Liver (tissue), 3 donors: ENCODE results near the gene NOS1AP.

ENCODE experiments used
- CTCF ChIP-seq: fragments of 150-350 bp; IDR thresholded peaks from 2 replicates; pipeline ENCODE4 v1.5.1; 2017; ENCODE audit warnings: improper control_type of control experiment, low read depth, low read length; ENCODE audit not compliant: missing input control
- GABPA ChIP-seq, 2 donors: IDR thresholded peaks in 1 of 2; conservative IDR thresholded peaks in 1 of 2; 2 replicates each; pipeline ENCODE4 v1.6.1; 2016; ENCODE audit warnings: antibody characterized with exemption in 2 of 2, mild to moderate bottlenecking in 1 of 2, moderate library complexity in 1 of 2
- REST ChIP-seq: IDR thresholded peaks from 2 replicates; pipeline ENCODE4 v1.6.1; 2016; ENCODE audit warnings: antibody characterized with exemption, mild to moderate bottlenecking
- TF ChIP-seq, protein P1 (sequence below): IDR thresholded peaks from 2 replicates; pipeline ENCODE4 v1.6.1; 2016; ENCODE audit warnings: antibody characterized with exemption
- donor health status: healthy.
- donor health status: healthy.

DNA sequence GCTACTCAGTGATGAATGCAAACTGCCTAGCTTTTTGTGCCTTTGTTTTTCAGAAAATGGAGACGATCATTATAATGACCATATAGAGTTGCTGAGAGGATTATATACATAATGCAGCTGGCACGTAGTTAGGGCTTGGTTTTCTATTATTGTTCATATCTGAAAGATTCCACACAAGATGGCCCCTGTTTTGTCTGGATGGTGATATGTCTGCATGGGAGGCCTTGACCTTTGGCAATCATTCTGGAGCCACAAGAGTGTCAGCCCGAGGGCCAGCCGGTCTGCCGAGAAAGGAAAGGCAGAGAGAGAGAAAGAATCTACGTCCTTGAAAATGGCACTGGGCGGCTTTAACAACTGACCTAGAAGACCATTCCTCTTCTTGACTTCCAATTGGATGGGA, 348.2 kb downstream of the NOS1AP start:
- no peak for TF ChIP-seq CTCF
- TF ChIP-seq REST = no peak
- TF ChIP-seq, protein P1, sequence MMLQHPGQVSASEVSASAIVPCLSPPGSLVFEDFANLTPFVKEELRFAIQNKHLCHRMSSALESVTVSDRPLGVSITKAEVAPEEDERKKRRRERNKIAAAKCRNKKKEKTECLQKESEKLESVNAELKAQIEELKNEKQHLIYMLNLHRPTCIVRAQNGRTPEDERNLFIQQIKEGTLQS = no peak
- no peak for TF ChIP-seq GABPA (IDR thresholded peaks at IDR 0.05 in 1 of 2, conservative IDR thresholded peaks at IDR 0.05 in 1 of 2)
